Measurements from ENCODE around the gene DNAJC27. TPM values are rescaled to one million over a fixed set of nuclear protein-coding genes. Genes with fewer than 3 reads are reported as not detected.

DNAJC27 gene
- total and polyA plus RNA-seq, 2 experiments from 2014 or later, result 6.6 to 6.9 TPM

DNA sequence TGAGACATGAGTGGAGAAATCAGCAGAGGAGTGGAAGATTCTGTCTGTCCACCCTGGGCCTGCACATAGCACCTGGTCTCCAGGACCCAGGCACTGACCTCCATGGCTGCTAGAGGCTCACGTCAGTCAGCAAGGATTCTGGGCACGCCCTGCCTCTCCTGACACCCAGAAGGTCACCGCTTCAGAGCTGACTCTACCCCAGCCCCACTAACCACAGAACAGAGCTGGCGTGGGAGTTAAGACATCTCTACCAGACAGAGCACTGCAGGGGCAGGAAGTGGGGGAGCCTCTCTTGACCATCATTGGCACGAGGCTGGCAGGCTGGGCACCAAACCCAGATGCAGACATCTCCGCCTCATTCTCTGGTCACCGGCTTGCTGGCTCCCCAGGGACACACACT, 54.7 kb downstream of the DNAJC27 start:
- Histone ChIP-seq H2AFZ (no peak overlapping the region), H3K4me2 (no peak overlapping the region), H3K36me3 (replicated peaks; ENCODE audit: insufficient read depth, low read depth) (no peaks in the 10 kb centered on the region), H3K9me2 (replicated peaks; ENCODE audit: insufficient read depth) (no peaks in the 10 kb centered on the region), H4K20me1 (ENCODE audit: insufficient read depth, poor library complexity, severe bottlenecking) (no peaks in the 10 kb centered on the region), H3K4me3 (no peak overlapping the region), H3K27me3 (no peaks in the 10 kb centered on the region), H3K4me1 (ENCODE audit: insufficient read depth) (no peaks in the 10 kb centered on the region), H3K9me3 (ENCODE audit: low read depth) (no peaks in the 10 kb centered on the region), H3K27ac (no peak overlapping the region), H3K79me2 (no peaks in the 10 kb centered on the region)
- WGBS (ENCODE audit: low lambda C conversion rate, missing lambda C conversion rate), result 89% methylated on average over 7 of the region's 7 CpGs
- TF ChIP-seq, protein P1, sequence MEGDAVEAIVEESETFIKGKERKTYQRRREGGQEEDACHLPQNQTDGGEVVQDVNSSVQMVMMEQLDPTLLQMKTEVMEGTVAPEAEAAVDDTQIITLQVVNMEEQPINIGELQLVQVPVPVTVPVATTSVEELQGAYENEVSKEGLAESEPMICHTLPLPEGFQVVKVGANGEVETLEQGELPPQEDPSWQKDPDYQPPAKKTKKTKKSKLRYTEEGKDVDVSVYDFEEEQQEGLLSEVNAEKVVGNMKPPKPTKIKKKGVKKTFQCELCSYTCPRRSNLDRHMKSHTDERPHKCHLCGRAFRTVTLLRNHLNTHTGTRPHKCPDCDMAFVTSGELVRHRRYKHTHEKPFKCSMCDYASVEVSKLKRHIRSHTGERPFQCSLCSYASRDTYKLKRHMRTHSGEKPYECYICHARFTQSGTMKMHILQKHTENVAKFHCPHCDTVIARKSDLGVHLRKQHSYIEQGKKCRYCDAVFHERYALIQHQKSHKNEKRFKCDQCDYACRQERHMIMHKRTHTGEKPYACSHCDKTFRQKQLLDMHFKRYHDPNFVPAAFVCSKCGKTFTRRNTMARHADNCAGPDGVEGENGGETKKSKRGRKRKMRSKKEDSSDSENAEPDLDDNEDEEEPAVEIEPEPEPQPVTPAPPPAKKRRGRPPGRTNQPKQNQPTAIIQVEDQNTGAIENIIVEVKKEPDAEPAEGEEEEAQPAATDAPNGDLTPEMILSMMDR (IDR thresholded peaks at IDR 0.05; ENCODE audit: poor library complexity), result no peak
- TF ChIP-seq EZH2phosphoT487 (IDR thresholded peaks at IDR 0.05; ENCODE audit: low read depth, severe bottlenecking, unreplicated experiment) (no peak), EZH2 (IDR thresholded peaks at IDR 0.05; ENCODE audit: borderline replicate concordance) (no peak)
- no peak for DNase-seq (ENCODE audit: low spot score)

DNA sequence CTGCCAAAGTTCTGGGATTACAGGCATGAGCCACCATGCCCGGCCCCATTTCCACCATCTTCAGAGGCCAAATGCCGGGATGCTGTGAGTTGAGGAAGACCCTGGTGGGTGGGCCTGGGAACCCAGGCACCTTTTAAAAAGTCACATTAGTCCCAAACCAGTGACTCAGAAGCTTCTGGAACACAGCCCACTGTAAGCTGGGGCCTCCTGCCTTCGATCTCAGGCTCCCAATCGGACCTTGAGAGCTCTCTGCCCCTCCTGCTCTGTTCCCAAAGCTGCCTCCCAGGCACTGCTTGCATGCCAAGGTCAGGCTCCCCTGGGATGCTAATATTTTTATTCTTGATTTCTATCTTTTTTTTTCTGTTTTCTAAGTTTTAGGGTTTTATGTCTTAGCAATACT, 56.0 kb downstream of the DNAJC27 start:
- Histone ChIP-seq H3K4me1 (ENCODE audit: insufficient read depth) (no peaks in the 10 kb centered on the region), H3K4me3 (no peak overlapping the region), H3K27ac (no peak overlapping the region), H3K27me3 (no peaks in the 10 kb centered on the region), H3K9me3 (ENCODE audit: low read depth) (no peaks in the 10 kb centered on the region), H3K36me3 (replicated peaks; ENCODE audit: insufficient read depth, low read depth) (no peaks in the 10 kb centered on the region), H2AFZ (no peak overlapping the region), H3K4me2 (no peak overlapping the region), H4K20me1 (ENCODE audit: insufficient read depth, poor library complexity, severe bottlenecking) (no peaks in the 10 kb centered on the region), H3K79me2 (no peaks in the 10 kb centered on the region), H3K9me2 (replicated peaks; ENCODE audit: insufficient read depth) (no peaks in the 10 kb centered on the region)
- TF ChIP-seq EZH2phosphoT487 (IDR thresholded peaks at IDR 0.05; ENCODE audit: low read depth, severe bottlenecking, unreplicated experiment), result no peak
- TF ChIP-seq, protein P1 (IDR thresholded peaks at IDR 0.05; ENCODE audit: poor library complexity), result no peak
- TF ChIP-seq EZH2 (IDR thresholded peaks at IDR 0.05; ENCODE audit: borderline replicate concordance), result no peak
- no peak for DNase-seq (ENCODE audit: low spot score)
- WGBS (ENCODE audit: low lambda C conversion rate, missing lambda C conversion rate), result 90% methylated on average over 4 of the region's 4 CpGs

DNA sequence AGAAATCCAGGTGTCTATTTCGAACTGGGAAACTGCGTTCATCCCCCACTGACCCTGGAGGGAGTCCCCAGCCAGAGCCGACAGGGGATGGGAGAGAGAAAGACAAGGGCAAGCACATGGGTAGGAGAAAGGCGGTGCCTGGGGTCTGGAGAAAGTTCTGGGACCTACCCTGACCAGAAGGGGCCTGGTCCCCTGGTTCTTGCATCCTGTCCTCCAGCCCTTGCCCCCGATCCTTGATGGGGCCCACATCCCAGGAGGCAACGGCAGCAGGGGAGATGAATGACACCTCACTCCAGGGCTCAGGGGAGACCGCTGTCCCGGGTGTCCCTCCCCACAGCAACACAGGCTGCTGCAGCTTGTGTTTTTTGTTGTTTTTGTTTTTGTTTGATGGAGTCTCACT, 56.6 kb downstream of the DNAJC27 start:
- H3K4me2 ChIP-seq, result no peak overlapping the region
- H3K9me3 ChIP-seq (ENCODE audit: low read depth), result no peaks in the 10 kb centered on the region
- no peak overlapping the region for H2AFZ ChIP-seq
- H3K27ac ChIP-seq, result no peak overlapping the region
- DNase-seq (ENCODE audit: low spot score), result no peak
- H4K20me1 ChIP-seq (ENCODE audit: insufficient read depth, poor library complexity, severe bottlenecking), result no peaks in the 10 kb centered on the region
- H3K36me3 ChIP-seq (replicated peaks; ENCODE audit: insufficient read depth, low read depth), result no peaks in the 10 kb centered on the region
- TF ChIP-seq EZH2 (IDR thresholded peaks at IDR 0.05; ENCODE audit: borderline replicate concordance), result no peak
- TF ChIP-seq EZH2phosphoT487 (IDR thresholded peaks at IDR 0.05; ENCODE audit: low read depth, severe bottlenecking, unreplicated experiment), result no peak
- TF ChIP-seq, protein P1 (IDR thresholded peaks at IDR 0.05; ENCODE audit: poor library complexity), result no peak
- H3K4me1 ChIP-seq (ENCODE audit: insufficient read depth), result no peaks in the 10 kb centered on the region
- no peaks in the 10 kb centered on the region for H3K27me3 ChIP-seq
- WGBS (ENCODE audit: low lambda C conversion rate, missing lambda C conversion rate), result 91% methylated on average over 8 of the region's 8 CpGs
- H3K9me2 ChIP-seq (replicated peaks; ENCODE audit: insufficient read depth), result no peaks in the 10 kb centered on the region
- H3K79me2 ChIP-seq, result no peaks in the 10 kb centered on the region
- H3K4me3 ChIP-seq, result no peak overlapping the region

DNA sequence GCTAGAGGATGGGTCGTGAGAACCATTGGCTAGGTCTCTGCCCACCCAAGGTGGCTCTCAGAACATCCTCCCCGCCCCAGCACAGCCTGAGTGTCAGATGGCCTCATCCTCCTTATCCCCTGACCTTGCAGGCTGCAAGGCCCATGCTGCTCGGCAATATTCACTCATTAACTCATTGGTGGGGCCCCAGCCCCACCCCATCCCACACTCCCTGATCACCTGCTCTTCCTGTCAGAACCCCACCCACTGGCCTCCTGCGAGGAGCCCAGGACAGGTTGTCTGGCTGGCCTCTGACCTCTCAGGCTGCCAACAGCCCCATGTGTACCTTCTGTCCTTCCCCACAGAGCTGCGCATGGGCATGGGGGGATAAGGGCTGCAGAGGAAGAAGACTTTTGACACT, 57.0 kb downstream of the DNAJC27 start:
- no peaks in the 10 kb centered on the region for H3K36me3 ChIP-seq (replicated peaks; ENCODE audit: insufficient read depth, low read depth)
- WGBS (ENCODE audit: low lambda C conversion rate, missing lambda C conversion rate), result 85% methylated on average over 5 of the region's 5 CpGs
- H3K4me2 ChIP-seq, result no peak overlapping the region
- no peaks in the 10 kb centered on the region for H3K4me1 ChIP-seq (ENCODE audit: insufficient read depth)
- TF ChIP-seq, protein P1 (IDR thresholded peaks at IDR 0.05; ENCODE audit: poor library complexity), result no peak
- TF ChIP-seq EZH2 (IDR thresholded peaks at IDR 0.05; ENCODE audit: borderline replicate concordance), result no peak
- no peak for TF ChIP-seq EZH2phosphoT487 (IDR thresholded peaks at IDR 0.05; ENCODE audit: low read depth, severe bottlenecking, unreplicated experiment)
- no peak overlapping the region for H2AFZ ChIP-seq
- H4K20me1 ChIP-seq (ENCODE audit: insufficient read depth, poor library complexity, severe bottlenecking), result no peaks in the 10 kb centered on the region
- no peak overlapping the region for H3K27ac ChIP-seq
- no peaks in the 10 kb centered on the region for H3K9me2 ChIP-seq (replicated peaks; ENCODE audit: insufficient read depth)
- H3K79me2 ChIP-seq, result no peaks in the 10 kb centered on the region
- no peaks in the 10 kb centered on the region for H3K27me3 ChIP-seq
- no peaks in the 10 kb centered on the region for H3K9me3 ChIP-seq (ENCODE audit: low read depth)
- peak; percentile 45 for DNase-seq (ENCODE audit: low spot score)
- H3K4me3 ChIP-seq, result no peak overlapping the region
